ENCODE measurements around the gene ZDHHC16. TPM values are rescaled to one million over a fixed set of nuclear protein-coding genes. Genes with fewer than 3 reads are reported as not detected.

The ZDHHC16 gene
- total RNA-seq, 1 donor from 2014 or later, result 30.4 TPM

GRCh38 chr10:97452352-97452751 lies 6.4 kb downstream of the ZDHHC16 start:
- H3K36me3 ChIP-seq, result peaks cover 28 to 40% of the 10 kb centered on the region in 2 donors
- no peak for TF ChIP-seq CTCF (IDR thresholded peaks at IDR 0.05)
- DNase-seq (ENCODE audit: low spot score in 2 of 2), result no peak

GRCh38 chr10:97454330-97455036 lies 8.5 kb downstream of the ZDHHC16 start:
- intact Hi-C loops (cut with DNase I), result no loop called here
- peaks cover 47 to 60% of the 10 kb centered on the region in 2 donors for H3K36me3 ChIP-seq

More at GRCh38 chr10:97452352-97452751, 6.4 kb downstream of the ZDHHC16 start:
- Histone ChIP-seq H3K4me3 (no peak overlapping the region), H3K27me3 (no peaks in the 10 kb centered on the region), H3K4me1 (peaks cover 0 to 25% of the 10 kb centered on the region in 2 donors), H3K9me3 (no peaks in the 10 kb centered on the region), H3K27ac (no peak overlapping the region)
- intact Hi-C loops (cut with DNase I), result no loop called here

GRCh38 chr10:97456034-97456685 lies 10.2 kb downstream of the ZDHHC16 start:
- no peak overlapping the region for H3K4me3 ChIP-seq
- intact Hi-C loops (cut with DNase I), result no loop called here
- H3K27ac ChIP-seq, result peak overlapping the region in 1 of 2 donors; percentile 18
- H3K4me1 ChIP-seq, result peaks cover 0 to 12% of the 10 kb centered on the region in 2 donors
- H3K27me3 ChIP-seq, result no peaks in the 10 kb centered on the region
- no peaks in the 10 kb centered on the region for H3K9me3 ChIP-seq
- no peak for TF ChIP-seq CTCF (IDR thresholded peaks at IDR 0.05)
- no peak for DNase-seq (ENCODE audit: low spot score in 2 of 2)
- peaks cover 64 to 77% of the 10 kb centered on the region in 2 donors for H3K36me3 ChIP-seq

More at GRCh38 chr10:97454330-97455036, 8.5 kb downstream of the ZDHHC16 start:
- no peak for TF ChIP-seq CTCF (IDR thresholded peaks at IDR 0.05)
- H3K27ac ChIP-seq, result peak overlapping the region; percentile 9 to 41
- H3K4me1 ChIP-seq, result peaks cover 0 to 14% of the 10 kb centered on the region in 2 donors
- no peak for DNase-seq (ENCODE audit: low spot score in 2 of 2)
- H3K27me3 ChIP-seq, result no peaks in the 10 kb centered on the region
- no peak overlapping the region for H3K4me3 ChIP-seq
- H3K9me3 ChIP-seq, result no peaks in the 10 kb centered on the region

GRCh38 chr10:97456686-97457065 lies 10.7 kb downstream of the ZDHHC16 start:
- H3K27me3 ChIP-seq, result no peaks in the 10 kb centered on the region
- no peak overlapping the region for H3K4me3 ChIP-seq
- H3K36me3 ChIP-seq, result peaks cover 69 to 80% of the 10 kb centered on the region in 2 donors
- no peaks in the 10 kb centered on the region for H3K9me3 ChIP-seq
- no peak for TF ChIP-seq CTCF (IDR thresholded peaks at IDR 0.05)
- peaks cover 0 to 12% of the 10 kb centered on the region in 2 donors for H3K4me1 ChIP-seq
- DNase-seq (ENCODE audit: low spot score in 2 of 2), result no peak
- H3K27ac ChIP-seq, result no peak overlapping the region
- intact Hi-C loops (cut with DNase I), result no loop called here

- no peak for DNase-seq (ENCODE audit: low spot score in 2 of 2)
- TF ChIP-seq CTCF (IDR thresholded peaks at IDR 0.05), result no peak
- peaks cover 79 to 81% of the 10 kb centered on the region in 2 donors for H3K36me3 ChIP-seq
- no peak overlapping the region for H3K27ac ChIP-seq
- intact Hi-C loops (cut with DNase I), result no loop called here
- no peaks in the 10 kb centered on the region for H3K9me3 ChIP-seq
- no peaks in the 10 kb centered on the region for H3K27me3 ChIP-seq
- H3K4me3 ChIP-seq, result no peak overlapping the region
- H3K4me1 ChIP-seq, result peaks cover 0 to 9% of the 10 kb centered on the region in 2 donors
Measured at GRCh38 chr10:97459111-97459510, 13.1 kb downstream of the ZDHHC16 start.
